Heart left ventricle (tissue), 16 donors: ENCODE results near the gene ZNF750. TPM values are rescaled to one million over a fixed set of nuclear protein-coding genes. Genes with fewer than 3 reads are reported as not detected.
"Not testable (repeated sequence)": the region's sequence is repeated elsewhere in the genome, so short reads cannot be mapped to it uniquely, and the experiment has no call there.

Experiments
- ATAC-seq, 4 donors: fragments of 200-7000 bp; cut with Tn5 transposase; one replicate each; pipeline ENCODE4 v1.9.1; 2020 to 2022; ENCODE audit warnings: moderate library complexity in 4 of 4, mild to moderate bottlenecking in 3 of 4, moderate number of reproducible peaks in 1 of 4
- DNase-seq, 5 donors: peaks; one replicate each; pipeline ENCODE4 v3.0.0-alpha.2; 2020
- H3K27ac ChIP-seq, 12 donors: fragments of 200-600 bp; sonication (generic) in 4 of 12; one replicate each; pipeline versions ENCODE4 v1.5.0 to v1.8.0; 2016 to 2022; ENCODE audit warnings: mild to moderate bottlenecking in 2 of 12
- H3K27me3 ChIP-seq, 9 donors: fragments of 200-600 bp; sonication (generic) in 2 of 9; one replicate each; pipeline versions ENCODE4 v1.5.1 to v1.8.0; 2016 to 2022; ENCODE audit warnings: mild to moderate bottlenecking in 3 of 9
- H3K36me3 ChIP-seq, 9 donors: fragments of 200-600 bp; sonication (generic) in 2 of 9; one replicate each; pipeline versions ENCODE4 v1.5.0 to v1.8.0; 2018 to 2022; ENCODE audit warnings: mild to moderate bottlenecking in 2 of 9
- H3K4me1 ChIP-seq, 12 donors: fragments of 200-600 bp; sonication (generic) in 4 of 12; one replicate each; pipeline versions ENCODE4 v1.5.0 to v1.8.0; 2016 to 2022; ENCODE audit warnings: mild to moderate bottlenecking in 3 of 12
- H3K4me3 ChIP-seq, 12 donors: fragments of 200-600 bp; sonication (generic) in 4 of 12; one replicate each; pipeline versions ENCODE4 v1.5.0 to v1.8.0; 2017 to 2022; ENCODE audit warnings: mild to moderate bottlenecking in 9 of 12, moderate library complexity in 4 of 12
- H3K9me3 ChIP-seq, 12 donors: fragments of 200-600 bp; sonication (generic) in 4 of 12; one replicate each; pipeline versions ENCODE4 v1.5.0 to v1.8.0; 2016 to 2022; ENCODE audit warnings: mild to moderate bottlenecking in 1 of 12
- POLR2A ChIP-seq, 2 donors: fragments of 450-650 bp; IDR thresholded peaks; one replicate each; pipeline ENCODE4 v1.6.1; 2017; ENCODE audit warnings: antibody characterized with exemption in 2 of 2, mild to moderate bottlenecking in 2 of 2, moderate library complexity in 2 of 2
- WGBS, 4 donors: extraction: QIAGEN DNeasy Blood & Tissue Kit in 2 of 4; methylation state at CpG; one replicate each; pipeline versions ENCODE4 v1.1.5 to v1.1.7; 2013 to 2018; 5-methylcytosine and 5-hydroxymethylcytosine counted together
- intact Hi-C, 10 donors: fragments of 100-400 bp; cut with DNase I; formaldehyde crosslinking; loops; one replicate each; pipeline versions ENCODE4 v1.11.1 to v1.14.2; 2022
- polyA plus RNA-seq, 2 donors: library from polyadenylated mRNA; stranded (reverse); fragments of 200-250 nt; gene quantifications; one replicate each; pipeline ENCODE4 v1.2.3, GENCODE V29; 2013
- total RNA-seq, 9 donors: library from RNA; depleted of rRNA in 2 of 9; stranded (reverse); fragments of >200 nt in 2 of 9; fragmentation: NEBNext Ultra II Directional in 3 of 9; extraction: Animal tissue kit (Norgen Biotek cat#: 25700) in 3 of 9; gene quantifications; one replicate each; pipeline versions ENCODE4 v1.1.0 to v1.2.4, GENCODE V29; 2016 to 2023
- TF ChIP-seq, protein P1 (sequence below), 12 donors: fragments of 200-600 bp; sonication (generic) in 4 of 12; IDR thresholded peaks; one replicate each; pipeline versions ENCODE4 v1.5.0 to v1.8.0; 2018 to 2022; ENCODE audit warnings: antibody characterized with exemption in 12 of 12, mild to moderate bottlenecking in 5 of 12
- donor health status: ischemic (EF 13 %, LVEDD 7.1; RV severe dilation, severe dysfunction).
- donor health status: healthy with polysubstance abuse.
- donor health status: DM: no; HTN: yes; CAD: no.
- donor health status: DM: no; HTN: no; CAD: no.
- donor health status: ischemic (EF 25% LVEDD 6.9; RV normal size, moderate dysfunction).
- donor health status: ischemic (EF 25% LVEDD 5.7; RV mildly dilated, moderate dysfunction).
- donor health status: healthy.
- donor health status: DM: yes; HTN: yes; CAD: no.
- donor health status: ischemic (EF 35%, LVEDD 5.7; RV mildly dilated, moderate dysfunction).
- donor health status: nonischemic (EF 11% LVEDD 7.7; RV severe dilation, severe dysfunction).
- donor health status: DM: yes; HTN: yes; CAD: no.
- donor health status: PGD.
- donor health status: ischemic (EF 29% LVEDD 5.4; RV normal size, mild dysfunction).
- donor health status: nonischemic (EF 23%, LVEDD 6.1; RV moderate dilation, normal function).

The ZNF750 gene
- total and polyA plus RNA-seq, 11 donors = 0.08 to 0.38 (median 0.24) TPM; not detected in 7

GRCh38 chr17:82786427-82786826 is 53.4 kb downstream of the ZNF750 start:
- H3K27ac ChIP-seq = no peak overlapping the region

DNA sequence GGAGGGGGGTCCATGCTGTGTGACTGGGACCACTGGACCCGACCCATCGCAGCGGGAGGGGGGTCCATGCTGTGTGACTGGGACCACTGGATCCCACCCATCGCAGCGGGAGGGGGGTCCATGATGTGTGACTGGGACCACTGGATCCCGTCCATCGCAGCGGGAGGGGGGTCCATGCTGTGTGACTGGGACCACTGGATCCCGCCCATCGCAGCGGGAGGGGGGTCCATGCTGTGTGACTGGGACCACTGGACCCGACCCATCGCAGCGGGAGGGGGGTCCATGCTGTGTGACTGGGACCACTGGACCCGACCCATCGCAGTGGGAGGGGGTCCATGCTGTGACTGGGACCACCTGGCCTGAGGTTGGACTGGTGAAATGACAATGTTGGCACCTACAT is 54.2 kb downstream of the ZNF750 start:
- 97 to 99% (median 98%) methylated on average over 11 to 16 of the region's 16 CpGs for WGBS, 4 donors
- H3K9me3 ChIP-seq, H3K4me3 ChIP-seq, H3K27ac ChIP-seq, intact Hi-C loops, ATAC-seq, H3K27me3 ChIP-seq, H3K4me1 ChIP-seq: not testable (repeated sequence)
- DNase-seq = peak in 1 of 5 donors; percentile 28
- H3K36me3 ChIP-seq = peaks cover 0 to 24% (median 12%) of the 10 kb centered on the region in 9 donors

More at GRCh38 chr17:82786427-82786826, 53.4 kb downstream of the ZNF750 start:
- H3K27me3 ChIP-seq = no peaks in the 10 kb centered on the region
- peak in 1 of 5 donors; percentile 54 for DNase-seq
- peaks cover 0 to 10% (median 5%) of the 10 kb centered on the region in 12 donors for H3K4me1 ChIP-seq
- TF ChIP-seq POLR2A (IDR thresholded peaks at IDR 0.05) = no peak
- TF ChIP-seq, protein P1, sequence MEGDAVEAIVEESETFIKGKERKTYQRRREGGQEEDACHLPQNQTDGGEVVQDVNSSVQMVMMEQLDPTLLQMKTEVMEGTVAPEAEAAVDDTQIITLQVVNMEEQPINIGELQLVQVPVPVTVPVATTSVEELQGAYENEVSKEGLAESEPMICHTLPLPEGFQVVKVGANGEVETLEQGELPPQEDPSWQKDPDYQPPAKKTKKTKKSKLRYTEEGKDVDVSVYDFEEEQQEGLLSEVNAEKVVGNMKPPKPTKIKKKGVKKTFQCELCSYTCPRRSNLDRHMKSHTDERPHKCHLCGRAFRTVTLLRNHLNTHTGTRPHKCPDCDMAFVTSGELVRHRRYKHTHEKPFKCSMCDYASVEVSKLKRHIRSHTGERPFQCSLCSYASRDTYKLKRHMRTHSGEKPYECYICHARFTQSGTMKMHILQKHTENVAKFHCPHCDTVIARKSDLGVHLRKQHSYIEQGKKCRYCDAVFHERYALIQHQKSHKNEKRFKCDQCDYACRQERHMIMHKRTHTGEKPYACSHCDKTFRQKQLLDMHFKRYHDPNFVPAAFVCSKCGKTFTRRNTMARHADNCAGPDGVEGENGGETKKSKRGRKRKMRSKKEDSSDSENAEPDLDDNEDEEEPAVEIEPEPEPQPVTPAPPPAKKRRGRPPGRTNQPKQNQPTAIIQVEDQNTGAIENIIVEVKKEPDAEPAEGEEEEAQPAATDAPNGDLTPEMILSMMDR (IDR thresholded peaks at IDR 0.05) = no peak
- H3K9me3 ChIP-seq = no peaks in the 10 kb centered on the region
- ATAC-seq = no peak
- intact Hi-C loops = no loop called here
- no peak overlapping the region for H3K4me3 ChIP-seq
- H3K36me3 ChIP-seq = peaks cover 0 to 24% (median 12%) of the 10 kb centered on the region in 9 donors
- WGBS, 4 donors = 90 to 95% (median 94%) methylated on average over 8 to 10 of the region's 10 CpGs

DNA sequence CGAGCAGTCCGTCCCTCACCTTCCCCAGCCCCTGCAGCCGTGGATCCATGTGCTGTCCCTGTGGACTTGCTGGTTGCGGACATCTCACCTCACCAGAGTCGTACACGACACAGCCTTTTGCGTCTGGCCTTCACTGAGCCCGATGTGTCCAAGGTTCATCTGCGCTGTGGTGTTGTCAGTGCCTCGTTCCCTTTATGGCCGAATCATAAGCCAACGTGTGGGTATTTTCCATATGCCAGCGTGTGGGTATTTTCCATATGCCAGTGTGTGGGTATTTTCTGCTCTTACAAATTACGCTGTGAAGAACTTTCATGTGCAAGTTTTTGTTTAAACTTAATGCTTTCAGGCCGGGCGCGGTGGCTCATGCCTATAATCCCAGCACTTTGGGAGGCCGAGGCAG is 56.3 kb downstream of the ZNF750 start:
- DNase-seq (no peak), ATAC-seq (no peak)
- Histone ChIP-seq H3K4me1 (peaks cover 0 to 10% (median 5%) of the 10 kb centered on the region in 12 donors), H3K4me3 (no peak overlapping the region), H3K36me3 (peaks cover 0 to 24% (median 12%) of the 10 kb centered on the region in 9 donors), H3K27ac (peak overlapping the region in 4 of 12 donors; percentile 53 to 85 (median 68)), H3K9me3 (no peaks in the 10 kb centered on the region), H3K27me3 (no peaks in the 10 kb centered on the region)
- WGBS, 4 donors = 92 to 94% (median 94%) methylated on average over 18 of the region's 18 CpGs
- intact Hi-C loops = loop anchor here in 9 of 10 donors (2.0 to 5.0 kb wide), 10 partner anchors 49 to 179 kb away; partner anchors contain the start of gene ZNF750 (in 1 of the 9)
- no peak for TF ChIP-seq POLR2A (IDR thresholded peaks at IDR 0.05)
- TF ChIP-seq, protein P1 (IDR thresholded peaks at IDR 0.05) = no peak

- 65 to 84% (median 79%) methylated on average over 42 of the region's 42 CpGs for WGBS, 4 donors
- Histone ChIP-seq H3K4me1 (peaks cover 0 to 10% (median 5%) of the 10 kb centered on the region in 12 donors), H3K27me3 (no peaks in the 10 kb centered on the region), H3K9me3 (no peaks in the 10 kb centered on the region), H3K36me3 (peaks cover 0 to 24% (median 12%) of the 10 kb centered on the region in 9 donors), H3K27ac (peak overlapping the region in 11 of 12 donors; percentile 21 to 85 (median 60)), H3K4me3 (peak overlapping the region in 5 of 12 donors; percentile 14 to 33 (median 23))
- no peak for TF ChIP-seq POLR2A (IDR thresholded peaks at IDR 0.05)
- TF ChIP-seq, protein P1 (IDR thresholded peaks at IDR 0.05) = no peak
- ATAC-seq = peak in 3 of 4 donors; percentile 18 to 68 (median 23)
- peak in 3 of 5 donors; percentile 53 to 59 (median 59) for DNase-seq
- intact Hi-C loops = loop anchor here in 9 of 10 donors (1.0 to 5.0 kb wide), 11 partner anchors 50 to 180 kb away; partner anchors contain the start of gene ZNF750 (in 1 of the 9)
Observed at GRCh38 chr17:82782657-82783207, 57.1 kb downstream of the ZNF750 start.
